Measurements from ENCODE around the gene JMJD1C.

The JMJD1C gene

GRCh38 chr10:63283093-63283492 lies 182.7 kb downstream of the JMJD1C start:
- DNase-seq = no peak

DNA sequence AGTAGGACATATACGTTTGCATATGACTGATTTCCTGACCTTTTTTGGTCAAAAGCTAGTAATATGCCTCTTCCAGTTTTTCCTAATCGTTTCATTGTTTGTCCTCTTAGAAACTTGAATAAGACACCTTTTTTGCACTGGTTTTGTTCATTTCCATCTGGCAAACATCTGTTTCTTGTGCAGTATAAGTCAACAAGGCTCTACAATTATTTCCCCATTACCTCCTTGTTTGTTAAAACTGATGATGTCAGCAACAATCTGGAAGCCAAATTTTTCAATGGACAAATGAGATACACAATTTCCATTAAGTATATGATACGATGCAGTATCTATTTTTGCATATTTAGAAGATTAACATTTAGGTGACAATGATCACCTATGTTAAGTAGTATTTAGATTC lies 183.8 kb downstream of the JMJD1C start:
- DNase-seq = no peak

DNA sequence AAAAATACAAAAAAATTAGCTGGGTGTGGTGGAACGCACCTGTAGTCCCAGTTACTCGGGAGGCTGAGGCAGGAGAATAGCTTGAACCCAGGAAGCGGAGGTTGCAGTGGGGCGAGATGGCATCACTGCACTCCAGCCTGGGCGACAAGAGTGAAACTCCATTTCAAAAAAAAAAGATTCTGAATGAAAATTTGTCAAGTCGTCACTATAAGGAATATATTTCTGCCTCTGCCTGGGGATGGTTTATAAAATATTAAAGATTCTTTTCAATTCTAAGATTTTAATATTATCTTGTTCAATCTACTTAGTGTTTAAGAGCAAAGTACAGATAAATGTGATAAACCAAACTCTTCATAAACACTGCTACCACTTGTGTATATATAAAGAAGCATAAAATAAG lies 185.4 kb downstream of the JMJD1C start:
- no peak for DNase-seq

GRCh38 chr10:63275094-63275493 lies 190.7 kb downstream of the JMJD1C start:
- no peak for DNase-seq

GRCh38 chr10:63273577-63273976 lies 192.2 kb downstream of the JMJD1C start:
- DNase-seq = no peak

GRCh38 chr10:63268798-63269503 lies 196.8 kb downstream of the JMJD1C start:
- peak; percentile 67 to 79 for DNase-seq

- no peak for DNase-seq
Measured at GRCh38 chr10:63268149-63268797, 197.5 kb downstream of the JMJD1C start.

- DNase-seq = peak in 1 of 2 experiments; percentile 1
Measured at GRCh38 chr10:63267414-63268148, 198.2 kb downstream of the JMJD1C start.

DNA sequence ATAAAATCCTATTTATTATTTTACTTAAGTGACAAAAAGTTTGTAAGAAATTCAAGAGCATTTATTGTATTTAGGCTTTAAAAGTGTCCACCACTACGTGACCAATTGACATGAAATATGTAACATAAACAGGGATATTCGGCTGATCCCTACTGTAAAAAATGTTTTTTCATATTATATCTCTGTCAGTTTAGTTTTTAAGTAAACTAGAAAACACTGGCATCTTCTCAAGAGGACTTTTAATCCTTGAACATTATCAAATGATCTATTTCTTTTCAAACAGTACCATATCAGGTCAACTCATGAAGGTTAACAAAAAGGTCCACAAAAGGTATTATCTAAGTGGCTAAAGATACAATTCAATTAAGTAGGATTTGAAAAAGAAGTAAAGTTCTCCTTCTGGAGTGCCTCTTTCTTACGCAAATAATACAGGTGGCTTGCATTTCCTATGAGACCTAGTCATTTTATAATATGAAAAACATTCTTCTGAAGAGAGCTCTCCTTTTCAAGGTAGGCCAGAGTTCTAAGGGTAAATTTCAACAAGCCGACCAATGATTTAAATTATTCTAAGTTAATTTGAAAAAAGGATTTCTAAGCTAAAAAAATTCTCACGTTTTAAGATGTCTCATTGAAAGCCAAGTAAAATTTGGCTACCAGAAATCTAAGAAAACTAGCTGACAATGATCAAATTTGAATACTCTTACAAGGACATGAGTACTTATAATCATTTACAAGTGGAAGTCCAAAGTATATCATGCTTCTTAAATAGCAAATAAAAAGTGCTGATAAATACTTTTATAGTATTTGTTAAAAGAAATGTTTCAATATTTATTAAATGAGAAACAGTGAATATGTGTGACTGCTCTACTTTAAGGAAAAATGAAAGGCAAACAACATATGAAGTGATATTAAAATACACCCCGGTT lies 199.1 kb downstream of the JMJD1C start:
- DNase-seq = no peak

DNA sequence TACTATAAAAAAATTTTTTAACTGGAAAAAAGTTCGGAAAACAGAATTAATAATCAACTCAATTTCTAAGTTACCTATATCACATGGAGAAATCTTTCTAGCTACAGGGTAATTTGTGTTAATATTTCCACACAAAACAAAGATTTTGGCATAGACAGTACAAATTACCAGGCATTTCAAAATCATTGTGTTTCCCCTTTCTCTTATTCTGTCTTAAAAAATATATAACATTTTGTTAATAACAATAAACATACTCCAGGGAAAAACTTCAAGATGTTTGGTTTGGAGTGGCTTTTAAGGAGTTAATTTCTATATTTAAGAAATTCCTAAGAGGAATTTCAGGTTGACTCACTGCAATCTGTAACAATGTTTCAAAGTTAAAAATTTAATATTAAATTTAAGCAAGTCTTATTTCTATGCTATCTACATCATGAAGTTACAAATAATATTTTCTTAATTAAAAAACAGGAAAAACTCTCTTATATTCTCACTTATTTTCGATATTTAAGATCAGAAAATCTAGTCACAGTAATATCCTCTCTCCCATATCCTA lies 200.0 kb downstream of the JMJD1C start:
- DNase-seq = no peak

GRCh38 chr10:63265222-63265617 lies 200.6 kb downstream of the JMJD1C start:
- peak in 1 of 2 experiments; percentile 20 for DNase-seq

DNA sequence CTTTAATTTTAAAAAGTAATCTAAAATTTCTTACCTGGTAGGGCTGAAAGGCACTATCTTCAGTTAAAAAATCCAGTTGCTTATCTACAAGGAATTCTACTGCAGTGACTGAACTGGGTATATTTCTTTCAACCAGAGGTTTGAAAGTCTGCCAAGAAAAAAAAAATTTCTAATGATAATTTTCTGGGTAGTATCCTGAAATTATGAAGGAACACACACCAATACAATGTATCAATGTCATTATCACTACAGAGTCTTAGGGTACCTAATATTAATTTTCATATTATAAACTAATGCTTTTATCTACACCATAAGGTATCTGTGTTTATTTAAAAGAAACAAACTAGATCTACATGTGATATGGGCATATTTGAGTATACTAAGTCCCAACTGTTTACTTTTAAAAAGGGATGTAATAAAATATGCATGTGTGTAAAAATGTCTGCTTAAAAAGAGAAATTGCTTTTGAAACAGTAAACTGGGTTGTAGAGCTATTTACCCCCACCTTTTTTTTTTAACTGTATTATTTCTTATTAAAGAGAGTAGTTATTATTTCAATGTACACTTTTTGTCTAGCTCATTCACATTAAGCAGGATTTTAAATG lies 201.1 kb downstream of the JMJD1C start:
- no peak for DNase-seq

DNA sequence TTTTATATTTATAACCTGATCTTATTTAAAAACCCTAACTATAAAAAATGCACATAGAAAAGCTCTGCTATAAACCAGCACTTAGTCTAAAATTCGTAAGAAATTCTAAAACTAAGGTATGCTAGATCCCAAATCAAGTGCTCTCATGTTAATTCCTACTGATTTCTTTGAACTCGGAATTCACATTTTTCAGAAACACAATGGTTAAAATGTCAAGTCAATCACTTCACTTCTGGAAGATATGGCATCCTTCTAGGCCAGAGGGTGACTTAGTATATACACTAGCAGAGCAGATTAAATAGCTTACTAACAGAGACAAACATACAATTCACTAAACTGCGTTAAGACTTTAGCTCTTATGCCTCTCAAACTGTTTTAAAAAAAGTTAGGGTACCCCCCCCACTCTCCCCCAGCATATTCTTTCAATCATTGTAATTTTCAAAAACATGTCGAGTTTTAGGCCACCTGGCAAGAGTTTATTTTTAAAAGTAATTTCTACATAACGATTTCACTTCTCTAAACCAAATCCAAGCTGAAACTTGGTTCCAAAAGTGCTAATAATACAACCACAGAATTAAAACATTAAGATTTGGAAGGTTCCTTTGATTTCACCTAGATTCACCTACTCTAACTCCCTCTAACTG lies 203.2 kb downstream of the JMJD1C start:
- DNase-seq = no peak

DNA sequence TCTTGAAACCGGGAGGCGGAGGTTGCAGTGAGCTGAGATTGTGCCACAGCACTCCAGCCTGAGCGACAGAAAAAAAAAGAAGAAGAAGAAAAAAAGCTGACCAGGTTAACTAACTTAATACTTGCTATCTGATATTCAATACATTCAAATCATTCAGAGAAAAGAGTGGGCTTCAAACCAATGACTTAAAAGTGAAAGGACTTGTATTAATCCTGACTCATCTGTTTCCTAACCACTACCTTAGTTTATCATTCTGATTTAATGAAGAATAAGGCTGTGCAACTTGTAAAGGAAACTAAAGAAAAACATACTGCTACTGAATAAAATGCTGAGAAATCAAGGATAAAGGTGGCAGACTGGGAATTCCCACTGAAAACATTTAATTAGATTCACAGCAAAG lies 204.3 kb downstream of the JMJD1C start:
- no peak for DNase-seq

GRCh38 chr10:63260860-63261251 lies 204.9 kb downstream of the JMJD1C start:
- no peak for DNase-seq

DNA sequence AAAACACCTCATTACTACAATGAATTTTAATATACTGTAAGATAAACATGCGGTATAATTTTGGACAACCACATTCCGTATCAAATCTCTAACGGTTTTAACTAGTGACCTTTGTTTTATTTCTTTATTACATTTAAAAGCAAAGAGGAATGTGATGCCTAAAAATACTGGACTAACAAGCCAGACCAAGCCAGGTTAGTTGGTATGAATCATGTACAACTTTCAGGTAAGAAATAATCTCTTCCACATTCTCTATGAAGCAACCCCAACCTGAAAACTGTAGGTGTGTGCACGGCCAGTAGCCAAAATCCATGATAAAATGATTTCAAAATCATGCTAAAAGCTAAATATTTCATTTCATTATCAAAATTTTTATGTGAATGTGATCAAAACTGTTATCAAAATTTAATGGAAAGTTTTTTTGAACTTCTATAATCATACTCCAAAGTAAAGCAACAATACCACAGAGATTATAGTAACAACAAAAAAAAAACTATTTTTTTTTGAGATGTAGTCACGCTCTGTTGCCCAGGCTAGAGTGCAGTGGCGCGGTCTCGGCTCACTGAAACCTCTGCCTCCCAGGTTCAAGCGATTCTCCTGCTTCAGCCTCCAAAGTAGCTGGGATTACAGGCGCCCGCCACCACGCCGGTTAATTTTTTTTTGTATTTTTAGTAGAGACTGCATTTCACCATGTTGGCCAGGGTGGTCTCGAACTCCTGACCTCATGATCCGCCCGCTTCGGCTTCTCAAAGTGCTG lies 205.5 kb downstream of the JMJD1C start:
- DNase-seq = no peak

GRCh38 chr10:63258920-63259678 lies 206.7 kb downstream of the JMJD1C start:
- no peak for DNase-seq

- DNase-seq = no peak
Measured at GRCh38 chr10:63257778-63258177, 208.0 kb downstream of the JMJD1C start.

- DNase-seq = no peak
Measured at GRCh38 chr10:63256009-63256773, 209.6 kb downstream of the JMJD1C start.
